LNCaP clone FGC (cell line): ENCODE data around the gene PTEN.
"Not testable (repeated sequence)": the region's sequence is repeated elsewhere in the genome, so short reads cannot be mapped to it uniquely, and the experiment has no call there.

Experiments
- DNase-seq: peaks from one replicate; pipeline ENCODE4 v3.0.0-alpha.2; 2011; ENCODE audit warnings: low read depth
- H3K4me3 ChIP-seq: 2 replicates; pipeline ENCODE4 v1.5.1; 2011; ENCODE audit warnings: mild to moderate bottlenecking, low read depth, low read length, control low read depth
- TF ChIP-seq, protein P1 (sequence below): IDR thresholded peaks from 2 replicates; pipeline ENCODE4 v1.5.1; 2012; ENCODE audit warnings: mild to moderate bottlenecking; ENCODE audit not compliant: control insufficient read depth, insufficient read depth; ENCODE audit errors: extremely low read depth

PTEN gene

GRCh38 chr10:87887548-87888289 lies 24.3 kb downstream of the PTEN start:
- no peak for DNase-seq
- no peak overlapping the region for H3K4me3 ChIP-seq
- TF ChIP-seq, protein P1, sequence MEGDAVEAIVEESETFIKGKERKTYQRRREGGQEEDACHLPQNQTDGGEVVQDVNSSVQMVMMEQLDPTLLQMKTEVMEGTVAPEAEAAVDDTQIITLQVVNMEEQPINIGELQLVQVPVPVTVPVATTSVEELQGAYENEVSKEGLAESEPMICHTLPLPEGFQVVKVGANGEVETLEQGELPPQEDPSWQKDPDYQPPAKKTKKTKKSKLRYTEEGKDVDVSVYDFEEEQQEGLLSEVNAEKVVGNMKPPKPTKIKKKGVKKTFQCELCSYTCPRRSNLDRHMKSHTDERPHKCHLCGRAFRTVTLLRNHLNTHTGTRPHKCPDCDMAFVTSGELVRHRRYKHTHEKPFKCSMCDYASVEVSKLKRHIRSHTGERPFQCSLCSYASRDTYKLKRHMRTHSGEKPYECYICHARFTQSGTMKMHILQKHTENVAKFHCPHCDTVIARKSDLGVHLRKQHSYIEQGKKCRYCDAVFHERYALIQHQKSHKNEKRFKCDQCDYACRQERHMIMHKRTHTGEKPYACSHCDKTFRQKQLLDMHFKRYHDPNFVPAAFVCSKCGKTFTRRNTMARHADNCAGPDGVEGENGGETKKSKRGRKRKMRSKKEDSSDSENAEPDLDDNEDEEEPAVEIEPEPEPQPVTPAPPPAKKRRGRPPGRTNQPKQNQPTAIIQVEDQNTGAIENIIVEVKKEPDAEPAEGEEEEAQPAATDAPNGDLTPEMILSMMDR = no peak

- no peak for DNase-seq
- H3K4me3 ChIP-seq = no peak overlapping the region
- TF ChIP-seq, protein P1 = no peak
Measured at GRCh38 chr10:87895430-87895829, 32.0 kb downstream of the PTEN start.

GRCh38 chr10:87896216-87896615 lies 32.8 kb downstream of the PTEN start:
- DNase-seq = no peak
- H3K4me3 ChIP-seq = no peak overlapping the region
- TF ChIP-seq, protein P1 = no peak

DNA sequence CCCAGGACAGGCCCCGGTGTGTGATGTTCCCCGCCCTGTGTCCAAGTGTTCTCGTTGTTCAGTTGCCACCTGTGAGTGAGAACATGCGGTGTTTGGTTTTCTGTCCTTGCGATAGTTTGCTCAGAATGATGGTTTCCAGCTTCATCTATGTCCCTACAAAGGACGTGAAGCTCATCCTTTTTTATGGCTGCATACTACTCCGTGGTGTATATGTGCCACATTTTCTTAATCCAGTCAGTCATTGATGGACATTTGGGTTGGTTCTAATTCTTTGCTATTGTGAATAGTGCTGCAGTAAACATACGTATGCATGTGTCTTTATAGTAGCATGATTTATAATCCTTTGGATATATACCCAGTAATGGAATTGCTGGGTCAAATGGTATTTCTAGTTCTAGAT lies 34.5 kb downstream of the PTEN start:
- not testable (repeated sequence) for H3K4me3 ChIP-seq, DNase-seq

GRCh38 chr10:87903396-87903795 lies 40.0 kb downstream of the PTEN start:
- DNase-seq, H3K4me3 ChIP-seq: not testable (repeated sequence)

DNA sequence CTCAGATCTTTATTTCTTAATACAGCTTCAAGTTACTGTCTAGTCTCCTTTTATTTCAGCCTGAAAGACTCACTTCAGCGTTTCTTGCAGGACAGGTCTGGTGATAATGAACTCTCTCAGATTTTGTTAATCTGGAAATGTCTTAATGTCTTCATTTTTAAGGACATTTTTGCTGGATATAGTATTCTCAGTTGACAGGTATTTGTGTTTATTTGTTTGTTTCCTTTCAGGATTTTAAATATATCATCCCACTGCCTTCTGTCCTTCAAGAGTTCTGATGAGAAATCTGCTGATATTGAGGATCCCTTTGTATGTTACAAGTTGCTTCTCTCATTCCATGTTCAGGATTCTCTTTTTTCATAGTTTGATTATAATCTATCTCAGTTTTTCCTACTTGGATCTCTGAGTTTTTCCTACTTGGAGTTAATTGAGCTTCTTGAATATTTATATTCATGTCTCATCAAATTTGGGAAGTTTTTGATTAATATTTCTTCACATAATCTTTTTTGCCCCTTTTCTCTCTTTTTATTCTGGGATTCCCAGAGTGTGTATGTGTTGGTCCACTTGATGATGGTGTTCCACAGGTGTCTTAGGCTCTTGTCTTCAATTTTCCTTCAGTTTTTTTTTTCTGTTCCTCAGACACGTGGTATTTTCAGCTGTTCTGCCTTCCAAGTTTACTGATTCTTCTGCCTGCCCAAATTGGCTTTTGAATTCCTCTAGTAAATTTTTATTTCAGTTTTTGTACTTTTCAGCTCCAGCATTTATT lies 49.9 kb downstream of the PTEN start:
- H3K4me3 ChIP-seq = no peak overlapping the region
- TF ChIP-seq, protein P1 = no peak
- no peak for DNase-seq

DNA sequence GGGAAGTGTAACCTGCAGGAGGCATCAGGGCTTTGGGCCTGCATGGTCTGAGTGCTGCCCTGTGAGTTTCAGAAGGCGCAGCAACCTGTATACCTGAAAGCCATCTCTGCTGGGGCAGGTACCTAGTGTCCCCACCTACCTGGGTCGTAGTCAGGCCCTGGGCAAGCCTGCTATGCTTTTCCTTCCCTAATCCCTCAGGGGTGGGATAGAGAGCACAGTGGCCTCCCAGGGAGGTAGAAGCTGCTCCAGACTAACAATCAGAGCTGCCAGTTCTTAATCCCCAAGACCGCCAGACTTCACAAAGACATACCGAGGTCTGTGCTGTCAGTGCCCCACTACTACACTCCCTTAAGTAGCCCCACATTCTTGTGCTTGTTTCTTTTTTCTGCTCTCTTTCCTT lies 52.0 kb downstream of the PTEN start:
- TF ChIP-seq, protein P1 = no peak
- DNase-seq = no peak
- no peak overlapping the region for H3K4me3 ChIP-seq

DNA sequence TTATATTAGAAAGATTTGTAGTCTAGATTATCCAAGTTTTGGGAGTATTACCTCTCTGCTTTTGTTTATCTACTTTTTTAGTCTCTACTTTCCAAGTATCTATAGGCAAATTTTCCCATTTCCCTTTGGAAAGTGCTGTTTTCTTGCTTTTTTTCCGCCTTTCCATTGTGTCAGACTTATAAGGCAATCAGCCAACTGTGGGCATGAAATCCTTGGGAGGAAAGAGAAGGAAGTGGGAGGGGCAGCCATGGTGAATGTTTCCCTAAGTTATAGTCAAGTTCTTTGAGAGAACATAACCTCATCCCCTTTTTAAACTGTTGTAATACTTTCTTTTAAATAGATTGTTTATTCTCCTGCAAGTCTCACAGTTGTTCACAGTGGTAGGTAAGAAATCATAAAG lies 52.6 kb downstream of the PTEN start:
- DNase-seq = no peak
- H3K4me3 ChIP-seq = no peak overlapping the region

More for the DNA sequence above, 52.6 kb downstream of the PTEN start:
- TF ChIP-seq, protein P1 = no peak
